BLaER1 (cell line): ENCODE results near the gene ADCY2.

ENCODE experiments used
- H3K27ac ChIP-seq: shearing (Covaris generic); formaldehyde crosslinking; 2 replicates; pipeline ENCODE4 v1.8.1; 2022
- H3K27me3 ChIP-seq: shearing (Covaris generic); formaldehyde crosslinking; 2 replicates; pipeline ENCODE4 v1.8.1; 2022
- H3K36me3 ChIP-seq: shearing (Covaris generic); formaldehyde crosslinking; 2 replicates; pipeline ENCODE4 v1.8.1; 2022
- H3K4me1 ChIP-seq: shearing (Covaris generic); formaldehyde crosslinking; 2 replicates; pipeline ENCODE4 v1.8.1; 2022
- H3K4me2 ChIP-seq: shearing (Covaris generic); formaldehyde crosslinking; 2 replicates; pipeline ENCODE4 v1.8.1; 2022
- H3K4me3 ChIP-seq: shearing (Covaris generic); formaldehyde crosslinking; 2 replicates; pipeline ENCODE4 v1.8.1; 2022
- H3K9ac ChIP-seq: shearing (Covaris generic); formaldehyde crosslinking; 2 replicates; pipeline ENCODE4 v1.8.1; 2022
- H3K9me3 ChIP-seq: shearing (Covaris generic); formaldehyde crosslinking; 2 replicates; pipeline ENCODE4 v1.8.1; 2022
- H4K20me1 ChIP-seq: shearing (Covaris generic); formaldehyde crosslinking; 2 replicates; pipeline ENCODE4 v1.8.1; 2022
- Cebpa-rat ChIP-seq: shearing (Covaris generic); IDR thresholded peaks from 2 replicates; pipeline ENCODE4 v1.8.1; 2022

ADCY2 gene

DNA sequence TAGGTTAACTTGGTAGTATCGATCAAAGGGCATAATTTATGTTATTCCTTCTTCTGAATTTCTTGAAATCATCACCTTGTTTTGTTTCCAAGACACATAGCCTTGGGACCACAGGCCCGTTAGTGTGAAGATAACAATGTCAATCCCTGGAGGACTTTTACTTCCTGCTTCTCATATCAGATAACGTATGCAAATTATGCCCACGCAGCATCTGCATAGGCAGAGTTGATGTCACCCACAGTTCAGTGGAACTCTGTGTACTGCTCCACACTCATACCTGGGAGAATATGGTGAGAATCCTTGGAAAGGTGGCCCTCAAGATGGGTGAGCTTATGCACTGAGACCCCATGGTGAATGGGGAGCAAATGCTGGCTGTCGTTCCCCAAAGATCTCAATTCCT is 360.0 kb downstream of the ADCY2 start:
- H3K4me1 ChIP-seq: peaks cover 42% of the 10 kb centered on the region
- no peak overlapping the region for H3K4me3 ChIP-seq
- no peak overlapping the region for H3K9ac ChIP-seq
- no peaks in the 10 kb centered on the region for H4K20me1 ChIP-seq
- H3K9me3 ChIP-seq: no peaks in the 10 kb centered on the region
- H3K27me3 ChIP-seq: no peaks in the 10 kb centered on the region
- TF ChIP-seq Cebpa-rat: no peak
- H3K36me3 ChIP-seq: no peaks in the 10 kb centered on the region
- H3K4me2 ChIP-seq: peak overlapping the region; percentile 61
- H3K27ac ChIP-seq: no peak overlapping the region

DNA sequence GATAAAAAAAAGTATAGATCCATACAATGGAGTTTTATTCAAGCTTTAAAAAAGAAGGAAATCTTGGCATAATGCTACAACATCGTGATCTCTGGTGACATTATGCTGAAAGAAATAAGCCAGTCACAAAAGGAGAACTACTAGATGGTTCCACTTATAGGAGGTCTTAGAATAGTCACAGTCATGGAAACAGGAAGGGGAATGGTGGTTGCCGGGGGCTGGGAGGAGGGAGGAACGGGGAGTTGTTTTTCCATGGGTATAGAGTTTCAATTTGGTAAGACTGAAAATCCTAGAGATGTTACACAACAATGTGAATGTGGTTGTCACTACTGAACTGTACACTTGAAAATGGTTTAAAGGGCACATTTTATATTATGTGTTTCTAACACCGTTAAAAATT is 360.5 kb downstream of the ADCY2 start:
- peak overlapping the region; percentile 61 for H3K4me2 ChIP-seq
- no peak overlapping the region for H3K27ac ChIP-seq
- peaks cover 42% of the 10 kb centered on the region for H3K4me1 ChIP-seq
- no peak overlapping the region for H3K9ac ChIP-seq
- no peaks in the 10 kb centered on the region for H4K20me1 ChIP-seq
- H3K9me3 ChIP-seq: no peaks in the 10 kb centered on the region
- H3K36me3 ChIP-seq: no peaks in the 10 kb centered on the region
- H3K27me3 ChIP-seq: no peaks in the 10 kb centered on the region
- no peak overlapping the region for H3K4me3 ChIP-seq
- TF ChIP-seq Cebpa-rat: no peak

DNA sequence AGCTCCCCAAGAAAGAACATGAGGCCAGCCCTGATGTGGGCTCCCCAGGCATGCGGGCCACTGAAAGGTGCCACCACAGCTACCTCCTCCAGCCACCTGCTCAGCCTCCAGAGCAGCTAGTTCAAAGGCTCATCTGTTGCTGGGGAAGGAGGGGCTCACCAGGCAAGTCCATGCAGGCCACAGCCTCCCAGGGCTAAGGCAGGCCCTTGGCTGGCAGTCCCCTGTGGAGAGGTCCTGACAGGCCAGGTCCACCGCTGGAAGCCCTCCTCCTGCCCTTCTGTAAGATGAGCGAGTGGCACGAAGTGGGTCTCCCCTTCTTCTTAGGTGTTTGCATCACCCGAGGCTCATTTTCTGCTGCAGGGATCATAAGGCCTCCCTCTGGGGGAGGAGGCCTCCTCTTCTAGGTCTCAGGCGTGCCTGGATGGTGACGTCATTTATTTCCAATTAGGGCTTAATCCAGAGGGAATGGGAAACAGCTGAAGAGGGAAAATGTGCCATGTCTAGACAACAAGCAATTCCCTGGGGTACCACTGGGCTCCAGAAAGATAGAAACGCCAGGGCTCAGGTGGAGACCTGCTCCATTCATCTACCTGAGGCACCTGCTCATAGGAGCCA is 363.4 kb downstream of the ADCY2 start:
- no peak overlapping the region for H3K4me2 ChIP-seq
- no peak for TF ChIP-seq Cebpa-rat

GRCh38 chr5:7759951-7760580 is 364.1 kb downstream of the ADCY2 start:
- Histone ChIP-seq H3K9ac (no peak overlapping the region), H3K9me3 (no peaks in the 10 kb centered on the region), H3K36me3 (no peaks in the 10 kb centered on the region), H3K4me3 (no peak overlapping the region), H3K27me3 (no peaks in the 10 kb centered on the region), H4K20me1 (no peaks in the 10 kb centered on the region), H3K27ac (no peak overlapping the region), H3K4me2 (no peak overlapping the region), H3K4me1 (peaks cover 26% of the 10 kb centered on the region)
- no peak for TF ChIP-seq Cebpa-rat

More for the DNA sequence above, 363.4 kb downstream of the ADCY2 start:
- H4K20me1 ChIP-seq: no peaks in the 10 kb centered on the region
- H3K36me3 ChIP-seq: no peaks in the 10 kb centered on the region
- peaks cover 29% of the 10 kb centered on the region for H3K4me1 ChIP-seq
- no peaks in the 10 kb centered on the region for H3K9me3 ChIP-seq
- H3K4me3 ChIP-seq: no peak overlapping the region
- H3K9ac ChIP-seq: no peak overlapping the region
- no peaks in the 10 kb centered on the region for H3K27me3 ChIP-seq
- no peak overlapping the region for H3K27ac ChIP-seq

- no peak for TF ChIP-seq Cebpa-rat
Observed at GRCh38 chr5:7762267-7762666, 366.3 kb downstream of the ADCY2 start.

DNA sequence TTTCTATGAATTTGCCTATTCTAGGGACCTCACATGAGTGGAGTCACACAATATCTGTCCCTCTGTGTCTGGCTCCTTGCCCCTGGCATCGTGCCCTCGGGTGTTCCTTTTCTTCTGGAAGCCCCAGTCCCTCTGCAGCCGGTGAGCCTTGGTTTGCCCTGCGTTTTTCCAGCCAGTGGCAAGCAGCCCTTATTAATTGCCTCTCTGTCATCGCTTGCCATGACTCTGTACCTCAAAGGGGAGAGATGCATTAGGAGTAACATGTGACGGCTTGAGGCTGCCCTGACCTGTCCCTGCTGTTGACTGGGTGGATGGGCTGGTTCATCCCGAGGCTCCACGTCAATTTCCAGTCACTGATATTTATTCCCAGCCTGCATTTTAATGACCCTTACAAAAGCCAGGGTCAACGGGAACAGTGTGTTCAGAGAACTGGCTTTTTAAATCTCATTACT is 367.7 kb downstream of the ADCY2 start:
- Histone ChIP-seq H3K4me3 (no peak overlapping the region), H3K4me1 (no peaks in the 10 kb centered on the region), H3K9me3 (no peaks in the 10 kb centered on the region), H3K36me3 (no peaks in the 10 kb centered on the region), H4K20me1 (no peaks in the 10 kb centered on the region), H3K27ac (no peak overlapping the region), H3K4me2 (no peak overlapping the region), H3K27me3 (no peaks in the 10 kb centered on the region), H3K9ac (no peak overlapping the region)
- TF ChIP-seq Cebpa-rat: no peak

More at GRCh38 chr5:7762267-7762666, 366.3 kb downstream of the ADCY2 start:
- H4K20me1 ChIP-seq: no peaks in the 10 kb centered on the region
- no peaks in the 10 kb centered on the region for H3K9me3 ChIP-seq
- H3K4me2 ChIP-seq: no peak overlapping the region
- H3K9ac ChIP-seq: no peak overlapping the region
- H3K4me1 ChIP-seq: peaks cover 4% of the 10 kb centered on the region
- no peaks in the 10 kb centered on the region for H3K36me3 ChIP-seq
- no peak overlapping the region for H3K27ac ChIP-seq
- H3K4me3 ChIP-seq: no peak overlapping the region
- no peaks in the 10 kb centered on the region for H3K27me3 ChIP-seq

GRCh38 chr5:7764452-7764851 is 368.5 kb downstream of the ADCY2 start:
- no peaks in the 10 kb centered on the region for H3K9me3 ChIP-seq
- H3K4me1 ChIP-seq: no peaks in the 10 kb centered on the region
- no peak overlapping the region for H3K27ac ChIP-seq
- H4K20me1 ChIP-seq: no peaks in the 10 kb centered on the region
- no peak overlapping the region for H3K9ac ChIP-seq
- no peak overlapping the region for H3K4me2 ChIP-seq
- no peak overlapping the region for H3K4me3 ChIP-seq
- no peaks in the 10 kb centered on the region for H3K36me3 ChIP-seq
- TF ChIP-seq Cebpa-rat: no peak
- no peaks in the 10 kb centered on the region for H3K27me3 ChIP-seq

DNA sequence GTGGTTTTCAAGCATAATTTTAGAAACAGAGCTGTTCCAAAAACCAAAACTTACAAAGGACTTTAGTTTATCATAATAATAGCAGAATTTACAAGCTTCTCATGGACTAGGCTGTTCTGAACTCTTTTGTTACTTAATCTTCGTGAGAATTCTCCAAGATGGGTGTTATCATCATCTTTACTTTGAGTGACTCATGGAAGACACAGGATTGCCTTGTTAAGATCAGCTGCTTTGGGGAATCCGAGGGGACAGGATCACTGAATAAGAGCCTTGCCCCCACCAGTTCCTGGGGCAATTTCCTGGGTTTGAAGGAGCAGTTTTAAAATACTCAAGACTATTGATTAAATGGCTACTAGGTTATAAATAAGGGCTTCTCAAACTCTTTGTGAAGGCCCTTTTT is 374.5 kb downstream of the ADCY2 start:
- Histone ChIP-seq H3K4me3 (no peak overlapping the region), H4K20me1 (no peaks in the 10 kb centered on the region), H3K27ac (no peak overlapping the region), H3K9me3 (no peaks in the 10 kb centered on the region), H3K27me3 (no peaks in the 10 kb centered on the region), H3K36me3 (no peaks in the 10 kb centered on the region), H3K9ac (no peak overlapping the region), H3K4me1 (no peaks in the 10 kb centered on the region), H3K4me2 (no peak overlapping the region)
- no peak for TF ChIP-seq Cebpa-rat

- Histone ChIP-seq H4K20me1 (no peaks in the 10 kb centered on the region), H3K9ac (no peak overlapping the region), H3K27me3 (no peaks in the 10 kb centered on the region), H3K36me3 (no peaks in the 10 kb centered on the region), H3K27ac (no peak overlapping the region), H3K9me3 (no peaks in the 10 kb centered on the region), H3K4me3 (no peak overlapping the region), H3K4me1 (no peaks in the 10 kb centered on the region), H3K4me2 (no peak overlapping the region)
- TF ChIP-seq Cebpa-rat: no peak
Observed at GRCh38 chr5:7772141-7772540, 376.2 kb downstream of the ADCY2 start.

DNA sequence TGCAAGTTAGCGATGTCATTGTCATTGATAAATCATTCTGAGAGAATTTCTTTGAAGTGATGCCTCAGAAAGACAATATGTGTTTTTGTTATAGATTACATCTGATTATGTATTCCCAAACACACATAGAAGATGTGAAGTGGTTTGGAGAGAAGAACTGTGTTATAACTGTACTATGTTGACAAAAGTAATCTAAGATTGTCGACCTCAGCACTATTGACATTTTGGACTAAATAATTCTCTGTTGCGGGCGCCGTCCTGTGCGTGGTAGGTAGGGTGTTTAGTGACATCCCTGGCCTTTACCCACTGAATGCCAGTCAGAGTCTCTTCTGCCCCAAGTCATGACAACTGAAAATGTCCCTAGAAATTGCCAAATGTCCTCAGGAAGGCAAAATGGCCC is 377.2 kb downstream of the ADCY2 start:
- Histone ChIP-seq H3K9me3 (no peaks in the 10 kb centered on the region), H3K4me3 (no peak overlapping the region), H3K9ac (no peak overlapping the region), H3K4me1 (peaks cover 5% of the 10 kb centered on the region), H3K27ac (no peak overlapping the region), H4K20me1 (no peaks in the 10 kb centered on the region), H3K27me3 (no peaks in the 10 kb centered on the region), H3K4me2 (no peak overlapping the region), H3K36me3 (no peaks in the 10 kb centered on the region)
- TF ChIP-seq Cebpa-rat: no peak

DNA sequence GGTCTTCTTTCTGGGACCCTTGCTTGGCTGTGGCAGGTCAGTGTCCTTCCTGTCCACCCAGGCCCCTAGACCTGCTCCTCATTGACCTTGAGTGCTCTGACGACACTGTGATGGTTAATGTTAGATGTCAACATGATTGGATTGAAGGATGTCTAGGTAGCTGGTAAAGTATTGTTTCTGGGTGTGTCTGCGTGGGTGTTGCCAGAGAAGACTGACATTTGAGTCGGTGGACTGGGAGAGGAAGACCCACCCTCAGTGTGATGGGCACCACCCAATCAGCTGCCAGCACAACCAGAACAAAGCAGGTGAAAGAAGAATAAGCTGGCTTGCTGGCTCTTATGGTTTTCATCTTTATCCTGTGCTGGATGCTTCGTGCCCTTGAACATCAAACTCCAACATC is 380.5 kb downstream of the ADCY2 start:
- peaks cover 10% of the 10 kb centered on the region; the same call in 1 of the 2 replicates for H3K27me3 ChIP-seq
- no peak overlapping the region for H3K4me3 ChIP-seq
- no peak overlapping the region for H3K27ac ChIP-seq
- H4K20me1 ChIP-seq: peaks cover 15% of the 10 kb centered on the region; the same call in 1 of the 2 replicates
- H3K4me1 ChIP-seq: peaks cover 35% of the 10 kb centered on the region
- H3K4me2 ChIP-seq: no peak overlapping the region
- no peak for TF ChIP-seq Cebpa-rat
- no peaks in the 10 kb centered on the region for H3K36me3 ChIP-seq
- H3K9me3 ChIP-seq: no peaks in the 10 kb centered on the region
- H3K9ac ChIP-seq: no peak overlapping the region
